Right lung (tissue), 5 donors: Measurements from ENCODE around the gene EXOSC7. TPM values are rescaled to one million over a fixed set of nuclear protein-coding genes. Genes with fewer than 3 reads are reported as not detected.
"Not testable (repeated sequence)": the region's sequence is repeated elsewhere in the genome, so short reads cannot be mapped to it uniquely, and the experiment has no call there.

Source experiments
- DNase-seq, 2 donors: peaks; one replicate each; pipeline ENCODE4 v3.0.0-alpha.2; 2013
- polyA plus RNA-seq, 5 donors: library from polyadenylated mRNA; unstranded; fragments of 120-200 nt; gene quantifications; one replicate each; pipeline versions ENCODE4 v1.2.1 to v1.2.3, GENCODE V29; 2013; ENCODE audit warnings: inconsistent platforms in 1 of 5, low replicate concordance in 1 of 5; ENCODE audit not compliant: insufficient read length in 5 of 5, insufficient read depth in 1 of 5

The EXOSC7 gene
- polyA plus RNA-seq, 5 donors: 55.4 to 77.9 (median 63.1) TPM

- DNase-seq: peak in 1 of 2 donors; percentile 16
Measured at GRCh38 chr3:44958386-44958785, 17.7 kb upstream of the EXOSC7 start.

- no peak for DNase-seq
Measured at GRCh38 chr3:44960387-44961026, 15.5 kb upstream of the EXOSC7 start.

GRCh38 chr3:44961888-44962287 is 14.2 kb upstream of the EXOSC7 start:
- DNase-seq: no peak

GRCh38 chr3:44962621-44963393 is 13.2 kb upstream of the EXOSC7 start:
- DNase-seq: no peak

GRCh38 chr3:44963571-44964325 is 12.3 kb upstream of the EXOSC7 start:
- DNase-seq: no peak

- no peak for DNase-seq
Measured at GRCh38 chr3:44965165-44965564, 10.9 kb upstream of the EXOSC7 start.

- DNase-seq: no peak
Measured at GRCh38 chr3:44966795-44967278, 9.2 kb upstream of the EXOSC7 start.

GRCh38 chr3:44968447-44968858 is 7.6 kb upstream of the EXOSC7 start:
- no peak for DNase-seq

- no peak for DNase-seq
Measured at GRCh38 chr3:44969154-44969827, 6.8 kb upstream of the EXOSC7 start.

- DNase-seq: no peak
Measured at GRCh38 chr3:44969828-44970179, 6.2 kb upstream of the EXOSC7 start.

GRCh38 chr3:44970926-44971490 is 5.0 kb upstream of the EXOSC7 start:
- DNase-seq: no peak

GRCh38 chr3:44974416-44974815 is 1.6 kb upstream of the EXOSC7 start:
- no peak for DNase-seq

- DNase-seq: no peak
Measured at GRCh38 chr3:44981220-44981619, 5.2 kb downstream of the EXOSC7 start.

- DNase-seq: no peak
Measured at GRCh38 chr3:44981751-44982150, 5.7 kb downstream of the EXOSC7 start.

GRCh38 chr3:44982817-44983216 is 6.8 kb downstream of the EXOSC7 start:
- DNase-seq: no peak

- no peak for DNase-seq
Measured at GRCh38 chr3:44983484-44983941, 7.5 kb downstream of the EXOSC7 start.

- no peak for DNase-seq
Measured at GRCh38 chr3:44984335-44984734, 8.3 kb downstream of the EXOSC7 start.

GRCh38 chr3:44986330-44986729 is 10.3 kb downstream of the EXOSC7 start:
- not testable (repeated sequence) for DNase-seq

GRCh38 chr3:44987332-44987731 is 11.3 kb downstream of the EXOSC7 start:
- DNase-seq: no peak

- no peak for DNase-seq
Measured at GRCh38 chr3:44988073-44988472, 12.0 kb downstream of the EXOSC7 start.

- DNase-seq: no peak
Measured at GRCh38 chr3:44989141-44989540, 13.1 kb downstream of the EXOSC7 start.
